Stimulated activated naive CD8-positive, alpha-beta T cell treated with anti-CD3 and anti-CD28 coated beads, Interleukin-15, amount 100 ng/mL, for 72 hours (primary cell): ENCODE results near the gene DST.
A peak's percentile ranks its signal among the peaks of the same experiment; 100 is the strongest.

Experiments
- ATAC-seq: fragments of 150-1000 bp; cut with Tn5 transposase; 2 replicates; pipeline ENCODE4 v1.10.0; 2021; ENCODE audit warnings: mild to moderate bottlenecking, moderate library complexity
- DNase-seq, 2 donors: peaks; one replicate each; pipeline ENCODE4 v3.0.0; 2021 to 2022
- H3K27ac Mint-ChIP-seq, 2 donors: one replicate each; pipeline ENCODE4 v1.8.0; 2022; ENCODE audit warnings: mild to moderate bottlenecking in 2 of 2, mixed read lengths in 2 of 2, moderate library complexity in 2 of 2
- H3K27me3 Mint-ChIP-seq: one replicate; pipeline ENCODE4 v1.8.0; 2022; ENCODE audit warnings: mixed read lengths
- H3K4me1 Mint-ChIP-seq: one replicate; pipeline ENCODE4 v1.8.0; 2022; ENCODE audit warnings: mild to moderate bottlenecking, mixed read lengths
- H3K4me3 Mint-ChIP-seq, 2 donors: one replicate each; pipeline ENCODE4 v1.8.0; 2022; ENCODE audit warnings: mild to moderate bottlenecking in 2 of 2, mixed read lengths in 2 of 2, moderate library complexity in 1 of 2
- H3K9me3 Mint-ChIP-seq, 2 donors: one replicate each; pipeline ENCODE4 v1.8.0; 2022; ENCODE audit warnings: mixed read lengths in 2 of 2

DST gene

DNA sequence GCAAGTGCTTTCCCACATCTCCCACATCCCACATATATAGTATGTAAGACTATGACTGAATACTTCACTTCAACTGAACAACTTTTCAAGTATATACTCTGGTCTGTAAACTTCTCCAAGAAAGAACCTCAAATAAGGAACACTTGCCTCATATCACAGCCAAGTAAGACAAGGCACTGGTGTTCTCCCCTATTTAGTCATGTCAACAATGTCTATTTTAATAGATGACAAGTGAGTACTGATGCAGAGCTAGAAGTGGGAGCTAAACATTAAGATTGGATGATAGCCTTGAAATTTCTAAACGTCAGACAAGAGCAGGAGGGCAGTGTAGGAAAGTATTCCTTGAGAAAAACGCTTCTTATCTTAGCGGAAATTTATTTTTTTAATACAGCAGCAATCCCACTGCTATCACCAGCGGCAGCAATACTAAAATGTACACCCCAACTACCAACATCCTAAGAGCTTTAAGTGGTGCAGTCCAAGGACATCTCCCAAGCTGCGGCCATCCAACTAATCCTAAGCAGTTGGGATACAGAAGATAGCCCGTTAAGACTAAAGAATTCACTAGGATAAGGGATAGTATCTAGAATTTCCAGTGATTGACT, 29.3 kb downstream of the DST start:
- ATAC-seq (no peak), DNase-seq (no peak)
- H3K27ac Mint-ChIP-seq: no peak overlapping the region
- H3K4me1 Mint-ChIP-seq: no peaks in the 10 kb centered on the region
- H3K4me3 Mint-ChIP-seq: no peak overlapping the region
- no peaks in the 10 kb centered on the region for H3K27me3 Mint-ChIP-seq
- no peaks in the 10 kb centered on the region for H3K9me3 Mint-ChIP-seq

DNA sequence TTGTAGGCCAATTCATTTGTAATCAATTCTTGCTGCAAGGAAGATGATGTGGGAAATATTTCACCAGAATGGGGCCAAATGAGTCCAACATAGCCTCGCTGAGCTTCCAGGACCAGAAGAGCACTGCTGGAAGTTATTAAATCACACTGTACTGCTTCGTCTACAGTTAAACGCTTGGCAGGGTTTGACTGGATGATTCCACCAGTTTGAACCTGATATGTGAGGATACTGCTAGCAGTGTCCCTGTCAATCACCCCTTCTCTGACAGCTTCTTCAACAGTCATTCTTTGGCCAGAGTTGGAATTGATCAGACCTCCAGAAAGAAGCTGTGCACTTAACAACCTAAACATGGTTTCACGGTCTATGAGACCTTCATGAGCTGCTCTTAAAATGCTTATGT, 34.4 kb downstream of the DST start:
- Mint-ChIP-seq H3K27ac (no peak overlapping the region), H3K27me3 (peaks cover 26% of the 10 kb centered on the region), H3K4me1 (no peaks in the 10 kb centered on the region), H3K4me3 (no peak overlapping the region), H3K9me3 (no peaks in the 10 kb centered on the region)
- ATAC-seq (no peak), DNase-seq (no peak)

DNA sequence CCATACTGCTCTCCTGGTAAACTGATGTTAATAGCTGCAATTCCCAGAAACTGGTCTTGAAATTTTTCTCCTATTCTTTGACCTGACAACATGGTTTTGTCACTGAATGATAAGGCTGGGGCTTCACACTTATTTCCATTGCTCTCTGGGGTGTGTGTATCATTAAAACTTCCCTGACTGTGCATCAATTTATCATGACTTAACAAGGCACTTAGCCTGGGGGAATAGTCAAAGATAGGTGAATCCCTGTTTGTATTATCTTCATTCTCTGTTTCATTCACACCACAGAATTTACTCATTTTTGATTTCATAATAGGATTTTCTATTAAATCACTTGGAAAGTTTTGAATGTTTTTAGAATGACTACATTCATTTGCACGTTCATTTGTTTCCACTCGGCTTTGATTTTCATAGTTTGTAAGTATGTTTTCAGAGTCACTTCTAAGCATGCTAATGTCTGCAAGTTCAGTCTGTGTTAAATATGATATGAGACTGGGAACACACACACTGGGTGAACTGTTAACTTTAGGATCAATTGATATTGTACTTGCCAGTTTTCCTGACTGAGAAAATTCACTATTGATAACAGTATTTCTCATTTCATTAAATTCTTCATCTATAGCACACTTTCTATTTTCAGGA, 35.5 kb downstream of the DST start:
- Mint-ChIP-seq H3K4me1 (no peaks in the 10 kb centered on the region), H3K9me3 (no peaks in the 10 kb centered on the region), H3K27me3 (peaks cover 26% of the 10 kb centered on the region), H3K27ac (no peak overlapping the region), H3K4me3 (no peak overlapping the region)
- ATAC-seq (no peak), DNase-seq (no peak)

DNA sequence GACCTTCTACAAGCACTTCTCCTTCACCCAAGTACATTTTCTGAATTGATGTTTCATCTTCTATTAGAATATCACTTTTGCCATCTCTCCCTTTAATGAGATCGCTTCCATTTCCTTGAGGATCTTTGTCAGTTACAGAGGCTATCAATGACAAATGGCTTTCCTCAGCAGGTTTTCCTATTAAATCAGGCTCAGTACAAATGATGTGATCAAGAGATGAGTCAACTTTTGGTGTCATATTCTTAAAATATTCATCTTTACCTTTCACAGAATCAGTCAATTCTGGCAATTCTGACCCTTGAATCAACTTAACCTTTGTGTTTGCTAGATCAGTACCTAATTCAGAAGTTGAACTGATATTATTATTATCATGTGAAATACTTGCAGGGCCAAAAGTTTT, 37.3 kb downstream of the DST start:
- H3K27me3 Mint-ChIP-seq: peaks cover 26% of the 10 kb centered on the region
- H3K27ac Mint-ChIP-seq: no peak overlapping the region
- no peaks in the 10 kb centered on the region for H3K9me3 Mint-ChIP-seq
- no peak for ATAC-seq
- no peak overlapping the region for H3K4me3 Mint-ChIP-seq
- no peak for DNase-seq
- H3K4me1 Mint-ChIP-seq: no peaks in the 10 kb centered on the region

DNA sequence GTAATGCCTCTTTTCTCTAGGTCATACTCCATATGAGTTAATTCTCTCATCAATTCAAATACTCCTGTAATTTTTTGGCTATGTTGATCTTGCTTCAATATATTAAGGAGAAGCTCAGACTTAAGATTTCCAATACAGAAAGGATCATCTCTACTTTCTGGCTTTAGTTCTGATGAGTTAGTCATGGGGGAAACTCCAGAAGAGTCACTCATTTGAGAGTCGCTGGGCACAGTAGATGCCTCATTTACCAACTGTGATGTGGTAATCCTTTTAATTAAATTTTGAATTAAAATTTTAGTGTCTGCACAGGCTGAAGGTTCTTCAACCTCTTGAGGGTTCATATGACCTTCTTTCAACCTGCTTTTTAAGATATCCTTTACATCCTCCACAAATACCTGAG, 38.5 kb downstream of the DST start:
- no peak overlapping the region for H3K27ac Mint-ChIP-seq
- peaks cover 26% of the 10 kb centered on the region for H3K27me3 Mint-ChIP-seq
- ATAC-seq (no peak), DNase-seq (no peak)
- H3K9me3 Mint-ChIP-seq: no peaks in the 10 kb centered on the region
- no peaks in the 10 kb centered on the region for H3K4me1 Mint-ChIP-seq
- no peak overlapping the region for H3K4me3 Mint-ChIP-seq

DNA sequence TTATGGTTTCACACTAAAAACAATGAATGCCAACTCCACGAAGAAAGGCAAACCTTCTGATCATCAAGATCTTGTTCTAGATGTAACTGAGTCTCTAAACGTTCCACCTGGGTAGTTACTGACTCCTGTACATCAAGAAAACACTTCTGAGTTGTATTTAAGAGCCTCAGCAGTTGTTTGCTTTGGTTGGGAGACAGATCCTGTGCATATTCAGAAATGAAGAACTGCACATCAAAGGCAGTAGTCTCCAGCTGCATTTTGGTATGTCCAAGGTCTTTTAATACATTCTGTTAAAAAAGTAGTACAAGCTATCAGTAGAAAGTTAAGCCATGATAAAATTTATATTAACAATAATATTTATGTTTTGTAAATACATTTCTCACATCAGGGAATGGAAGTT, 41.3 kb downstream of the DST start:
- H3K4me3 Mint-ChIP-seq: no peak overlapping the region
- no peak for ATAC-seq
- no peaks in the 10 kb centered on the region for H3K4me1 Mint-ChIP-seq
- DNase-seq: no peak
- H3K27me3 Mint-ChIP-seq: peaks cover 14% of the 10 kb centered on the region
- no peaks in the 10 kb centered on the region for H3K9me3 Mint-ChIP-seq
- no peak overlapping the region for H3K27ac Mint-ChIP-seq

DNA sequence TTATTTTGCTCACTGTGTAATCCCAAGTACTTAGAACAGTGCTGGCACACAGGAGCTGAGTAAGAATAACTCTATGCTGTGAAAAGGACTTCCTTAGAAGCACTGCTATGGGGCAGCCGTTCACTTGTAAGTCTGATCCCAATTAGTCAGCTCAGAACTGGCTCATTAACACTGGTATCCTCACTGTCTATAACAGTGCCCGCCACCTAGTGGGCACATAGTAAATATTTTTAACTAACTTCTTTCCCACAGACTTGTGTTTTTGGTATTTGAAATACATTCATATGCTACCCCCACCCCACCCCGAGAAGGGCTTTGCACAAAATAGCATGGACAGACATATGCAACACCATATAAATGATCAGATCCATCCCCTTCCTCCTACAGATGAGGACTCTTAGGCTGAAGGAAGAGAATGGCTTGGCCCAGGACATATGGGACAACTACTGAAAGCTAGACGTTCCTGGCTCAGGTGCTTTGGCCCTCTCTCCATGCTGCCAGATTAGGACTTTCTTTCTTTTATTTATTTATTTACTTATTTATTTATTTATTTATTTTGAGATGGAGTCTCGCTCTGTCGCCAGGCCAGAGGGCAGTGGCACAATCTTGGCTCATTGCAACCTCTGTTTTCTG, 47.1 kb downstream of the DST start:
- H3K27ac Mint-ChIP-seq: peak overlapping the region in 1 of 2 donors; percentile 9
- peak; percentile 74 for ATAC-seq

DNA sequence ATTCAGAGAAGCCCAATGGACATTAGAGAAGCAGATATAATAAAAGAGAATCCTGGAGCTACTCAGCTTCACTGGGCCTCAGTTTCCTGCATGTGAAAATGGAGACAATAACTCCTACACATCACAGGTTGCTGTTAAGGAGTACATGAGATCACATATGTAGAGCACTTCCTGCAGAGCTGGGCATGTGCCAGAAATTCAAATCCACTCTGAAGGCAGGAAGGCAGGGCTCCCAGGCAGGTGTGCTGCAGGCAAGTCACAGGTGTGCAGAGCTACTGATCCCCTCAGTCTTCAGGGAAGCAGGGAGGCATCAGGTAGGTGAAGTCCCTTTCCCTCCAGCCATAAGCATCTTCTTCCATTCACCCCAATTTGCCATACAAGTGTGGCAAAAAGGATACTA, 48.0 kb downstream of the DST start:
- Mint-ChIP-seq H3K27me3 (no peaks in the 10 kb centered on the region), H3K4me3 (no peak overlapping the region), H3K9me3 (no peaks in the 10 kb centered on the region), H3K4me1 (peaks cover 28% of the 10 kb centered on the region), H3K27ac (no peak overlapping the region)
- DNase-seq (no peak), ATAC-seq (no peak)

More for the DNA sequence above, 47.1 kb downstream of the DST start:
- Mint-ChIP-seq H3K4me1 (peaks cover 28% of the 10 kb centered on the region), H3K9me3 (no peaks in the 10 kb centered on the region), H3K27me3 (no peaks in the 10 kb centered on the region), H3K4me3 (no peak overlapping the region)
- DNase-seq: peak in 1 of 2 donors; percentile 24

DNA sequence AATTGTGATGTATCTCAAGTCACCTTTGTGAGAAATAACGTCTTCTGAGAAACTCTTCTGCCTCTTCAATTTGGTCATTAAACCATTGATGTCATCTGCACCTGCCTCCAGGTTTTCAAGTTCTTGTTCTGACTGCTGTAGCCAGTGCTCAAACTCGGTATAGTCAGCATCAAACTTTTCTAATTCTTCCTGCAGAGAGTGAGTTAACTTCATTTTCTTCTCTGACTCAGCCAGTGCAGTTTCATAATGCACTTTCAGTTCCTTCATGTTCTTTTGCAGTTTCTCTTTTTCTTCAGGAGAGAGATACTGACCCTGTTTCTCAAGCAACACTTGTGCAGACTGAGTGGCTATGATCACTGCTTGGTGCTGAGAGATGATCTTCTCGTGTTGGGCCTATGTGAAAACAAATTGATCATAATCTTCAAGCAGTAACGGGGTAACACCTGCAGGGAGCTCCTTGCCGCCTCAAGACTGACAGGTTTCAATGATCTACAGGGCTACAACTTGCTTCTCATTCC, 48.8 kb downstream of the DST start:
- Mint-ChIP-seq H3K4me3 (peak overlapping the region in 1 of 2 donors; percentile 19), H3K4me1 (peaks cover 28% of the 10 kb centered on the region), H3K27me3 (no peaks in the 10 kb centered on the region), H3K27ac (no peak overlapping the region), H3K9me3 (no peaks in the 10 kb centered on the region)
- ATAC-seq (peak; percentile 94), DNase-seq (peak; percentile 12 to 29)

DNA sequence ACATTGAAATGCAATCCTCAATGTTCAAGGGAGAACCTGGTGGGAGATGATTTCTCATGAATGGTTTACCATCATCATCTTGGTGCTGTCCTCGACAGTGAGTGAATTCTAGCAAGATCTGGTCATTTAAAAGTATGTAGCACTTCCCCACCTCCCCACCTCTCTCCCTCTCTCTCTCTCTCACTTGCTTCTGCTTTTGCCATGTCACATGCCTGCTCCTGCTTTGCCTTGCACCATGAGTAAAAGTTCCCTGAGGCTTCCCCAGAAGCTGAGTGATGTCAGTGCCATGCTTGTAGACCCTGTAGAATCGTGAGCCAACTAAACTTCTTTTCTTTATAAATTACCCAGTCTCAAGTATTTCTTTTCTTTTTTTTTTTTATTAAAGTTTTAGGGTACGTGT, 60.5 kb downstream of the DST start:
- Mint-ChIP-seq H3K27ac (peak overlapping the region in 1 of 2 donors; percentile 21), H3K4me1 (no peaks in the 10 kb centered on the region), H3K27me3 (no peaks in the 10 kb centered on the region), H3K9me3 (no peaks in the 10 kb centered on the region), H3K4me3 (no peak overlapping the region)
- ATAC-seq (no peak), DNase-seq (no peak)

DNA sequence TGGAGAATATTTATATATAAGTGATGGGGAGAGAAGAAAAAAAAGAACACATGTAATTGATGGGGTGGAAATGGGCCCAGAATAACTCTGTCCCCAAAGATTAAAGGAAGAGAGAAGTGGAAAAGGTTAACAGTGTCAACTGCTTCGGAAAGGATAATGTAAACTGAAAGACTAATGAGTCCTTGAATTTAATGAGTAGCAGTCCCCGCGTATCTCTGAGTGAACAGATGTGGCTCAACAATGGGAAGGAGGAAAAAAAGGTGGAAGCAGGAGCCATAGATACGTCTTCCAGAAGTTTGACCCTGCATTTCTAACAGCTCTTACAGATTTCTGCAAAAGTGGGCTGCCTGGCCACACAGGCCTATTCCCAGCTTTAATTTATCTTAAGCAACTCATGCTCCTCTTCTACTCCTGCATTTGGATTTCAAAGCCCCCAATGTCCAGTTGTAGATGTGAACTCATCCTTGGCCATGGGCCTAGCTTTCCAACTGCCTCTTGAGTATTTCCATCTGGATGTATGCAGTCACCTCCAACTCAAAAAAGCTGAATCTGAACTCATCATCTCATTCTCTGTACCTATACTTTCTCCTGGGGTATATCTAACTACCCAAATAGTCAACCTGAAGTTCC, 61.3 kb downstream of the DST start:
- no peak for ATAC-seq
- Mint-ChIP-seq H3K27ac (no peak overlapping the region), H3K4me1 (no peaks in the 10 kb centered on the region), H3K9me3 (no peaks in the 10 kb centered on the region), H3K27me3 (no peaks in the 10 kb centered on the region), H3K4me3 (no peak overlapping the region)
- no peak for DNase-seq

DNA sequence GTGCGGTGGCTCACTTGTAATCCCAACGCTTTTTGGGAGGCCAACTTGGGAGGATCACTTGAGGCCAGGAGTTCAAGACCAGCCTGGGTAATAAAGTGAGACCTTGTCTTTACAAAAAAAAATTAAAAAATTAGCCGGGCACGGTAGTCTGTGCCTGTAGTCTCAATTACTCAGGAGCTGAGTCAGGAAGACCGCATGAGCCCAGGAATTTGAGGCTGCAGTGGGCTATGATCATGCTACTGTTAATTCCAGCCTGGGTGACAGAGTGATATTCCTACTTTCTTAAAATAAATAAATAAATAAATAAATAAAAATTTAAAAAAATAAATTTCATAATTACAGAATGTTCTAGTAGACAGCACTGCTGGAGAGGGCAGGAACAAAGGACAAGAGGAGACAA, 62.4 kb downstream of the DST start:
- H3K4me1 Mint-ChIP-seq: no peaks in the 10 kb centered on the region
- ATAC-seq (no peak), DNase-seq (no peak)
- no peak overlapping the region for H3K4me3 Mint-ChIP-seq
- H3K27me3 Mint-ChIP-seq: no peaks in the 10 kb centered on the region
- H3K9me3 Mint-ChIP-seq: no peaks in the 10 kb centered on the region
- H3K27ac Mint-ChIP-seq: no peak overlapping the region

DNA sequence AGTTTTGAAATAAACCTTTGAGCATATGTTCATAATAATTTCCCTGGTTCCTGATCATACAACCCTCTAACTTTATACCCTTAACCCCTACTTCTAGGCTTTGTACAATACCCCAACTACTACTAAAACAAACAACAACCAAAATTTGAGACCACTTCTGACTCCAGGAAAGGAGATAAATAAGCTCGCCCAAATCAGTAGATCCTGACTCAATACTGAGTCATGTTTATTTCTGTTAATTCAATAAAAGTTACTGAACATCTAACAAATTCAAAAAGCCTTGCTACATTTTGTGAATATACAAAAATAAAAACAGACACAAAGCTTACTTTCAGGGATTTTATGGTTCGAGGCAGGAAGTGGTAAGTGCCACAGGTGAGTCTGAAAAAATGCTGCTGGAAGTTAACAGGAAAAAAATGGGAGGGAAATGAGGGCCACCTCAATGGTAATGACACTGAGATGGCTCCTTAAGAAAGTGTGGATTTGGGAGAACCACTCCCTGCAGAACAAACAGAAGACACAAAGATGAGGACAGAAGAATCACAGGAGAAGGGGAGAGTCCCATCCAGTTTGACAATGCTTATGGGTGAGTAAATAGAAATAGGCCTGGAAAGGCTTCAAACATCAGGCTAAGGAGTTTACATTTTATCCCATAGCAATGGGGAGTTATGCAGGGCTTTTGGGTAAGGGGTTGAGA, 63.4 kb downstream of the DST start:
- H3K27me3 Mint-ChIP-seq: no peaks in the 10 kb centered on the region
- no peak for ATAC-seq
- H3K4me1 Mint-ChIP-seq: no peaks in the 10 kb centered on the region

DNA sequence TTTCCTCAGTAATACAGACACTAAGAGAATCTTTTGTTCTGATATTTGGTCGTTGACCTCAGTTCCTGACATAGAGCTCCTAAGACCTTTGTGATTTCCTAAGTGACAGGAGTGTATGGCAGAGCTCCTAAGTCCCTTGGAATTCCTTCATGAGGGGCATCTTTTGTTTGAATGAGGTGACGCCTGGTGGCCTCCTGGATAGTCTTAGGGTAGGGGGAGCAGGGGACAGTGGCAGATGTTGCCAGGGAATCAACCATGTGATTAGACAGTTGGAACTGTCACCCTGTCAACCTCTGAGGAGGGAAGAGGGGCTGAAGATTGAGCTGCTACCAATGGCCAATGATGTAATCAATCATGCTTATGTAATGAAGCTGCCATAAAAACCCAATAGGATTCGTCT, 67.0 kb downstream of the DST start:
- Mint-ChIP-seq H3K27me3 (no peaks in the 10 kb centered on the region), H3K27ac (no peak overlapping the region), H3K4me3 (no peak overlapping the region), H3K9me3 (no peaks in the 10 kb centered on the region), H3K4me1 (no peaks in the 10 kb centered on the region)
- ATAC-seq: no peak
- no peak for DNase-seq

More for the DNA sequence above, 63.4 kb downstream of the DST start:
- no peak for DNase-seq
- no peak overlapping the region for H3K27ac Mint-ChIP-seq
- no peaks in the 10 kb centered on the region for H3K9me3 Mint-ChIP-seq
- no peak overlapping the region for H3K4me3 Mint-ChIP-seq

DNA sequence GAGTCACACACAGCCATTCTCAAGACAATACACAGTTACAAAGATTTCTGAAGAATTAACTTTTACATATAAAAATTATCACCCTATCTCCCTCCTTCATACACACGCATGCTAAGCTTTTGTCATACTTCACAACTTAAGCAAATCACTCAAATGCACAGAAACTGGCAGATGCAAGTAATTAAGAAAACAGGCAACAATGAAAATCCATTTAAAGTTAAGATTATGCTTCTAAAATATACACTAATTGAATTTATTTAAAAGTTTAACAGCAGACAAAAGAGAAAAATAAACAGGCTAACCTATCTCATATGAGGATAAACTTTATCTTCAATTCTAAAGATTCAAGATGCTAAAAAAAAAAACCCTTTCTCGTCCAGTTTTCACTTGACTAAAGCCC, 68.4 kb downstream of the DST start:
- H3K4me1 Mint-ChIP-seq: no peaks in the 10 kb centered on the region
- no peak overlapping the region for H3K27ac Mint-ChIP-seq
- H3K4me3 Mint-ChIP-seq: no peak overlapping the region
- DNase-seq (no peak), ATAC-seq (no peak)
- no peaks in the 10 kb centered on the region for H3K9me3 Mint-ChIP-seq
- H3K27me3 Mint-ChIP-seq: no peaks in the 10 kb centered on the region
